ENCODE data around the gene PDCL2. TPM values are rescaled to one million over a fixed set of nuclear protein-coding genes. Genes with fewer than 3 reads are reported as not detected.

PDCL2 gene
- total RNA-seq, 1 experiment from 2014 or later: not detected

- Histone ChIP-seq H4K5ac (ENCODE audit: insufficient read length, low read depth, low read length) (no peak overlapping the region), H3K4ac (ENCODE audit: low read depth, low read length) (no peak overlapping the region), H2BK20ac (ENCODE audit: low read depth, low read length, poor library complexity, severe bottlenecking) (no peak overlapping the region), H3K14ac (ENCODE audit: insufficient read depth, low read length) (no peak overlapping the region), H2BK120ac (ENCODE audit: low read depth, low read length, poor library complexity, severe bottlenecking) (no peak overlapping the region), H3K56ac (ENCODE audit: insufficient read length, low read depth, low read length) (no peak overlapping the region), H3K4me2 (ENCODE audit: insufficient read depth, insufficient read length, low read length) (no peak overlapping the region), H3T11ph (ENCODE audit: low read length) (no peak overlapping the region), H3K4me1 (ENCODE audit: insufficient read depth, low read length) (no peaks in the 10 kb centered on the region; the same call in 1 of the 2 replicates), H2BK12ac (ENCODE audit: insufficient read length, low read depth, low read length) (no peak overlapping the region), H4K8ac (replicated peaks; ENCODE audit: insufficient read length, low read depth, low read length) (no peak overlapping the region), H3K9me3 (ENCODE audit: control insufficient read depth, low read depth, low read length) (no peaks in the 10 kb centered on the region), H4K91ac (ENCODE audit: insufficient read length, low read depth, low read length) (no peak overlapping the region), H3K18ac (ENCODE audit: insufficient read length, low read depth, low read length) (no peak overlapping the region), H2BK15ac (ENCODE audit: low read depth, low read length) (no peak overlapping the region), H3K23ac (ENCODE audit: insufficient read length, low read depth, low read length) (no peak overlapping the region), H3K79me2 (ENCODE audit: insufficient read depth, low read length) (peaks cover 4% of the 10 kb centered on the region; the same call in 1 of the 2 replicates), H3K79me1 (ENCODE audit: insufficient read depth, low read depth, low read length, poor library complexity, severe bottlenecking) (peaks cover 5% of the 10 kb centered on the region), H2AK5ac (ENCODE audit: insufficient read length, low read length) (no peak overlapping the region), H3K9ac (ENCODE audit: extremely low read depth, insufficient read length, low read length) (no peak overlapping the region), H2AFZ (ENCODE audit: low read length) (no peak overlapping the region), H4K20me1 (ENCODE audit: control insufficient read depth, insufficient read depth, insufficient read length) (no peaks in the 10 kb centered on the region), H2BK5ac (ENCODE audit: insufficient read length, low read length) (no peak overlapping the region), H3K23me2 (ENCODE audit: insufficient read length, low read depth, low read length, poor library complexity, severe bottlenecking) (no peaks in the 10 kb centered on the region), H3K27ac (ENCODE audit: insufficient read length, low read depth, low read length) (no peak overlapping the region), H3K27me3 (ENCODE audit: insufficient read depth, low read length) (no peaks in the 10 kb centered on the region)
- DNase-seq: no peak
- Mint-ChIP-seq H3K4me3 (no peak overlapping the region), H3K36me3 (ENCODE audit: insufficient read depth in 1 of 3, low read depth in 3 of 3) (peaks cover 33 to 36% (median 34%) of the 10 kb centered on the region in 3 experiments), H3K4me1 (peaks cover 21 to 22% of the 10 kb centered on the region in 2 experiments), H3K27ac (no peak overlapping the region; a peak in 1 of 7 replicates), H3K27me3 (ENCODE audit: low read depth) (no peaks in the 10 kb centered on the region), H3K9me3 (peaks cover 17 to 24% of the 10 kb centered on the region in 2 experiments)
- TF ChIP-seq, protein P1, sequence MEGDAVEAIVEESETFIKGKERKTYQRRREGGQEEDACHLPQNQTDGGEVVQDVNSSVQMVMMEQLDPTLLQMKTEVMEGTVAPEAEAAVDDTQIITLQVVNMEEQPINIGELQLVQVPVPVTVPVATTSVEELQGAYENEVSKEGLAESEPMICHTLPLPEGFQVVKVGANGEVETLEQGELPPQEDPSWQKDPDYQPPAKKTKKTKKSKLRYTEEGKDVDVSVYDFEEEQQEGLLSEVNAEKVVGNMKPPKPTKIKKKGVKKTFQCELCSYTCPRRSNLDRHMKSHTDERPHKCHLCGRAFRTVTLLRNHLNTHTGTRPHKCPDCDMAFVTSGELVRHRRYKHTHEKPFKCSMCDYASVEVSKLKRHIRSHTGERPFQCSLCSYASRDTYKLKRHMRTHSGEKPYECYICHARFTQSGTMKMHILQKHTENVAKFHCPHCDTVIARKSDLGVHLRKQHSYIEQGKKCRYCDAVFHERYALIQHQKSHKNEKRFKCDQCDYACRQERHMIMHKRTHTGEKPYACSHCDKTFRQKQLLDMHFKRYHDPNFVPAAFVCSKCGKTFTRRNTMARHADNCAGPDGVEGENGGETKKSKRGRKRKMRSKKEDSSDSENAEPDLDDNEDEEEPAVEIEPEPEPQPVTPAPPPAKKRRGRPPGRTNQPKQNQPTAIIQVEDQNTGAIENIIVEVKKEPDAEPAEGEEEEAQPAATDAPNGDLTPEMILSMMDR (conservative IDR thresholded peaks at IDR 0.05): no peak
Observed at GRCh38 chr4:55534306-55534705, 57.7 kb downstream of the PDCL2 start.
